OCI-LY3 (cell line): ENCODE results near the gene PHLDA1.

Experiments
- H2AFZ ChIP-seq: fragments of 200-600, 300-600 bp; shearing (Covaris generic); 2 replicates; pipeline ENCODE4 v1.6.0; 2014; ENCODE audit warnings: antibody characterized with exemption, low read depth, low read length
- H3K27ac ChIP-seq: fragments of 200-600, 300-600 bp; sonication (generic); 2 replicates; pipeline ENCODE4 v1.5.1; 2014; ENCODE audit warnings: mild to moderate bottlenecking, low read length, moderate library complexity, mixed read lengths
- H3K27me3 ChIP-seq: fragments of 200-600, 300-600 bp; sonication (generic); 2 replicates; pipeline ENCODE4 v1.6.1; 2014; ENCODE audit warnings: low read depth, low read length, mixed read lengths
- H3K36me3 ChIP-seq: fragments of 200-600, 300-600 bp; sonication (generic); replicated peaks from 2 replicates; pipeline ENCODE3; 2014; ENCODE audit warnings: low read depth, low read length, mixed read lengths
- H3K4me1 ChIP-seq: fragments of 300-600, 200-600 bp; sonication (generic); 2 replicates; pipeline ENCODE4 v1.6.1; 2014; ENCODE audit warnings: low read length, mixed read lengths
- H3K4me2 ChIP-seq: fragments of 200-600, 300-600 bp; sonication (generic); 2 replicates; pipeline ENCODE4 v1.6.1; 2014; ENCODE audit warnings: low read length, mixed read lengths
- H3K4me3 ChIP-seq: fragments of 300-600, 200-600 bp; sonication (generic); 2 replicates; pipeline ENCODE4 v1.5.1; 2014; ENCODE audit warnings: antibody characterized with exemption, mild to moderate bottlenecking, low read length, moderate library complexity
- H3K79me2 ChIP-seq: fragments of 300-600, 200-600 bp; shearing (Covaris generic); 2 replicates; pipeline ENCODE4 v1.6.1; 2014; ENCODE audit warnings: mild to moderate bottlenecking, low read length, mixed read lengths
- H3K9ac ChIP-seq: fragments of 300-600, 200-600 bp; shearing (Covaris generic); 2 replicates; pipeline ENCODE4 v1.6.0; 2014; ENCODE audit warnings: mild to moderate bottlenecking, low read length, moderate library complexity
- H3K9me3 ChIP-seq: fragments of 200-600, 300-600 bp; shearing (Covaris generic); 2 replicates; pipeline ENCODE4 v1.6.1; 2014; ENCODE audit warnings: low read length, mixed read lengths; ENCODE audit not compliant: insufficient read depth
- H4K20me1 ChIP-seq: fragments of 200-600, 300-600 bp; sonication (generic); 2 replicates; pipeline ENCODE4 v1.6.1; 2016; ENCODE audit warnings: low read length, mixed read lengths; ENCODE audit not compliant: insufficient read depth
- CTCF ChIP-seq: fragments of 200-600, 300-600 bp; sonication (generic); IDR thresholded peaks from 2 replicates; pipeline ENCODE4 v1.5.1; 2014; ENCODE audit warnings: antibody characterized with exemption, low read length, low read depth
- EZH2phosphoT487 ChIP-seq: fragments of 200-600 bp; shearing (Covaris generic); IDR thresholded peaks from 2 replicates; pipeline ENCODE4 v1.6.1; 2018; ENCODE audit warnings: antibody characterized with exemption, mixed run types, low read depth

Gene PHLDA1

GRCh38 chr12:76040461-76040860 is 8.9 kb upstream of the PHLDA1 start:
- Histone ChIP-seq H3K9me3 (no peaks in the 10 kb centered on the region), H3K27me3 (no peaks in the 10 kb centered on the region), H2AFZ (no peak overlapping the region), H3K4me2 (no peak overlapping the region), H4K20me1 (no peaks in the 10 kb centered on the region), H3K27ac (no peak overlapping the region), H3K9ac (no peak overlapping the region), H3K4me3 (no peak overlapping the region), H3K4me1 (0 out of 2 replicates have a peak, but pooled peaks cover 5% of the 10 kb centered on the region), H3K36me3 (peaks cover 17% of the 10 kb centered on the region), H3K79me2 (no peaks in the 10 kb centered on the region)
- no peak for TF ChIP-seq CTCF
- TF ChIP-seq EZH2phosphoT487: no peak

- TF ChIP-seq EZH2phosphoT487 (no peak), CTCF (no peak)
- H3K4me1 ChIP-seq: peaks cover 6% of the 10 kb centered on the region; the same call in 1 of the 2 replicates
- H3K27me3 ChIP-seq: no peaks in the 10 kb centered on the region
- no peak overlapping the region for H3K4me3 ChIP-seq
- no peak overlapping the region for H3K27ac ChIP-seq
- no peak overlapping the region for H3K9ac ChIP-seq
- no peak overlapping the region for H3K4me2 ChIP-seq
- no peak overlapping the region for H2AFZ ChIP-seq
- no peaks in the 10 kb centered on the region for H3K9me3 ChIP-seq
- H4K20me1 ChIP-seq: no peaks in the 10 kb centered on the region
- H3K79me2 ChIP-seq: no peaks in the 10 kb centered on the region
- no peaks in the 10 kb centered on the region for H3K36me3 ChIP-seq
These were observed 6.6 kb upstream of the PHLDA1 start for GRCh38 chr12:76038176-76038575.

- Histone ChIP-seq H4K20me1 (no peaks in the 10 kb centered on the region), H3K27me3 (no peaks in the 10 kb centered on the region), H3K9ac (no peak overlapping the region), H3K79me2 (no peaks in the 10 kb centered on the region), H3K4me2 (no peak overlapping the region), H2AFZ (no peak overlapping the region), H3K4me1 (peaks cover 14% of the 10 kb centered on the region), H3K27ac (no peak overlapping the region), H3K4me3 (no peak overlapping the region), H3K36me3 (no peaks in the 10 kb centered on the region), H3K9me3 (no peaks in the 10 kb centered on the region)
- TF ChIP-seq EZH2phosphoT487: no peak
- TF ChIP-seq CTCF: peak; percentile 90
These were observed 5.8 kb upstream of the PHLDA1 start for GRCh38 chr12:76037130-76038103.

GRCh38 chr12:76035045-76035444 is 3.5 kb upstream of the PHLDA1 start:
- H2AFZ ChIP-seq: no peak overlapping the region
- TF ChIP-seq CTCF (no peak), EZH2phosphoT487 (no peak)
- H3K9ac ChIP-seq: no peak overlapping the region
- no peaks in the 10 kb centered on the region for H3K79me2 ChIP-seq
- H3K4me1 ChIP-seq: peaks cover 15% of the 10 kb centered on the region
- no peak overlapping the region for H3K27ac ChIP-seq
- no peaks in the 10 kb centered on the region for H3K27me3 ChIP-seq
- H4K20me1 ChIP-seq: no peaks in the 10 kb centered on the region
- no peaks in the 10 kb centered on the region for H3K9me3 ChIP-seq
- no peaks in the 10 kb centered on the region for H3K36me3 ChIP-seq
- H3K4me3 ChIP-seq: no peak overlapping the region
- H3K4me2 ChIP-seq: no peak overlapping the region
